HFF-Myc (cell line): ENCODE measurements around the gene RFX5.
A peak's percentile ranks its signal among the peaks of the same experiment; 100 is the strongest.
"Not testable (repeated sequence)": the region's sequence is repeated elsewhere in the genome, so short reads cannot be mapped to it uniquely, and the experiment has no call there.

Source experiments
- DNase-seq: peaks from one replicate; pipeline ENCODE4 v3.0.0-alpha.2; 2011; ENCODE audit warnings: low read depth; ENCODE audit errors: extremely low read depth
- H3K4me3 ChIP-seq: replicated peaks from 2 replicates; pipeline ENCODE4 v1.5.1; 2011; ENCODE audit warnings: low read depth, mild to moderate bottlenecking, control low read depth, low read length
- CTCF ChIP-seq: IDR thresholded peaks from 2 replicates; pipeline ENCODE4 v1.5.1; 2012; ENCODE audit warnings: mild to moderate bottlenecking, low read depth, low read length, control low read depth; ENCODE audit errors: missing control alignments

The RFX5 gene

DNA sequence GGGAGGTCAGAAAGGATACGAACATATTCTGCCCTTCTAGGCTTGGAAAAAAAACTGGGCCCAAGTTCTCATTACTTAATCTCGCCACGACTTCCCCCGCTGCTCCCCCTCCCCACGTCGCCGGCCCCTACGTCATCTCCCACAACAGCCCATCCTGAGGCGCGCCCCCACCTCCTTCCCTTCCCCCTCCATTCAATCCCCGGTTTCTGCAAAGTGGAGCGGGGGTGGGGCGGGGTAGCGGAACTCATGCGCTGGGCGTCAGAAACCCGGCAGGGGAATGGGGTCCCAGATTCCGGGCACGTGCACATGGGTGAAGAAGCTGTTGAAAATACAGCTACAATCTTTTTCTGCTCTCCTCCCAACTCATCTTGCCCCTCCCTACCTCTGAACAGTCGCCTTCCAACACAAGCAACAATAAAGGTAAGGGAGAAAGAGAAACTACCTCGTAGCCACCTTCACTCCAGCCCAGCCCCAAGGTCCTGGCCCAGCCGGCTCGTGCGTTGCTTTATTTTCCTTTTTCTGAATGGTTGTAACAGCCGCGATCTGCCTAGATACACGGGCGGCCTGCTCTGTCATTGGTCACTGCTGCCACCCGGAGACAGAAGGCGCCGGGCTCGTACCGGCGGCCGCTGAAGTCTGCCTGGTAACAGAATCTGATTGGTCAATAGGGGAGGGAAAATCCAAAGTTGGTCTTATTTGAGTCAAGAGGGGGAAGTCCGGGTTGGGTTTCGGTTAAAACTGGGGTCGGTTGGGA, at the start of gene RFX5:
Gene RFX5 (minus strand): TSS at position 484 of the 754 bp plus-strand sequence. CDS start 932 bp downstream, outside the sequence.
- peak within 1 kb of the TSS; percentile 60 for H3K4me3 ChIP-seq
- no peak for TF ChIP-seq CTCF
- DNase-seq: peak; percentile 98

- DNase-seq, H3K4me3 ChIP-seq: not testable (repeated sequence)
Observed at GRCh38 chr1:151396265-151396664, 49.2 kb upstream of the RFX5 start.

GRCh38 chr1:151393583-151393982, 46.5 kb upstream of the RFX5 start:
- no peak for TF ChIP-seq CTCF
- no peak for DNase-seq
- no peak overlapping the region for H3K4me3 ChIP-seq

GRCh38 chr1:151391079-151391563, 44.1 kb upstream of the RFX5 start:
- TF ChIP-seq CTCF: no peak
- H3K4me3 ChIP-seq: no peak overlapping the region
- DNase-seq: no peak

DNA sequence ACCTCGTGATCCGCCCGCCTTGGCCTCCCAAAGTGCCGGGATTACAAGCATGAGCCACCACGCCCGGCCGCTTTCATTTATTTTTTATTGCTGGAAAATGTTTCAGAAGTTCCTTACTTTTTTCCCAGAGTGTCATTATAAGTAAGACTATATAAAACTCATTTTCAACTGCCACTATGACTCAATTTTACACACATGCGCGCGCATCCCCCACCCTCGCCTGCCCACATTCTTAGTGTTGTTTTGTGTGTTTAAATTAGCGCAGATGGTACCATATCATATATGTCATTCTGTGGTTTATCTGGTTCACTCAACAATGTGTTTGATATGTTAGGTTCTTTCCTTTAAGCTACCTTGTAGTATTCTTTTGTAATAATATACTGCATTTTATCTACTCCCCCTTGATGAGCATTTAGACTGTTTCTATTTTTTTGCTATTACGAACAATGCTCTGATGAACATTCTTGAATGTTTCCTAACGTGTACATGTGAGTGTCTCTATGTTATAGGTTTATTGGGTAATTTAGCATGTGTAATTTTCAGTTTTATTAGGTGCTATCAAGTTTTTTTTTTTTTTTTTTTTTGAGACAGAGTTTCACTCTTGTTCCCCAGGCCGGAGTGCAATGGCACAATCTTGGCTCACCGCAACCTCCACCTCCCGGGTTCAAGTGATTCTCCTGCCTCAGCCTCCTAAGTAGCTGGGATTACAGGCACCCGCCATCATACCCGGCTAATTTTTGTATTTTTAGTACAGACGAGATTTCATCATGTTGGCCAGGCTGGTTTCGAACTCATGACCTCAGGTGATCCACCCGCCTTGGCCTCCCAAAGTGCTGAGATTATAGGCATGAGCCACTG, 43.4 kb upstream of the RFX5 start:
- H3K4me3 ChIP-seq, DNase-seq: not testable (repeated sequence)

- H3K4me3 ChIP-seq: no peak overlapping the region
- no peak for DNase-seq
- no peak for TF ChIP-seq CTCF
Observed at GRCh38 chr1:151386002-151386401, 39.0 kb upstream of the RFX5 start.

DNA sequence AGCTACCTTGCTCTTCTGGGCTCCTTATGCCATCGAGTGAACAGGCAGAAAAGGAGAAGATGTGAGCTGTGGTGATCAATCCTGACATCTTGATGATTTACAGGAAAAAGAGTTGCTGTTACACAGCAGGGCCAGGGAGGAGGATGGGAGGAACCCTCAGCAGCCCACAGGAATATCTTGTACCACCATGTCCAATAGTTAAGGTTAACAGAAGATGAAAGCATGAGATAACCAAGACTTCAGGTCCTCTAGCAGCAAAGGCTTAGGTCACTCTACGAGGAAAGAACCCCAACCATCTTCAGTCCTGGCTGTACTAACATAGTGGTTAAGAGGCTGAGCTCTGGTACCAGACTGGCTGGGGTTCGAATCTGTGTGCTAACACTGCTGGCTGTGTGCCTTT, 37.5 kb upstream of the RFX5 start:
- no peak for DNase-seq
- no peak overlapping the region for H3K4me3 ChIP-seq
- no peak for TF ChIP-seq CTCF
